ENCODE data around the gene TP53RK.

The TP53RK gene

GRCh38 chr20:46638898-46639274 lies 50.4 kb downstream of the TP53RK start:
- no peak for TF ChIP-seq POLR2A (IDR thresholded peaks at IDR 0.05; ENCODE audit: low read length)
- TF ChIP-seq GATA1 (IDR thresholded peaks at IDR 0.05; ENCODE audit: low read depth, low read length) = no peak
- no peak for DNase-seq

DNA sequence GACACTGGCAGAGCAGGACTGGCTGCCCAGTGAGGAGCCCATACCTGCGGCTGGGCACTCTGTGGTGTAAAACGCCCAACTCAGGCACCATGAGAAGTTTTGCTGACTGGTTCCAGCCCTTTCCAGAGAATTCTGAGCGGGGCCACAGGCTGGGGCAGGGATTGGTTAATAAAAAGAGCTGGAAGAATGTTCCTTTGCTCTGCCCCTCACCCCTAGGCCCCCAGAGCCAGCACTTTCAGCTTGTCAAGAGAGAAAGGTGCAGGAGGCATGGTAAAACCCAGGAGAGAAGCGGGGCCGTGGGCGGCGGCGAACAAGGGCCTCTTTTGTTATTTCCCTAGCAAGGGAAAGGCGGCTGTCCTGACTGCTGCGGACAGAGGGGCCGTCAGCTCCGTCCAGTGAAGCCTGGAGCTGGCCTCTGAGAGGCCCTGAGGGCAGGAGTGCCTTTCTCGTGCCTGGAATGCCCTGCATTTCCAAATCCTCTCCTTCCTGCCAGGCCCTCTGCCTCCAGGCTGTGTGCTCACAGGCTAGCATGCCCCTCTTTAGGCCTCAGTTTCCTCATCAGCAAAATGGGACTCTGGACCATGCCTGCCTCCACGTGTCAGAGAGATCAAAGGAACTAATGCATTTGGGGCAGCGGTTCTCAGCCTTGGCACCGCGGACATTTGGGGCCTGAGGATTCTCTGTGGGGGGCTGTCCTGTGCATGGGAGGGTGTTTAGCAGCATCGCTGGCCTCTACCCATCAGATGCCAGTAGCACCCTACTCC lies 50.9 kb downstream of the TP53RK start:
- no peak for TF ChIP-seq POLR2A (IDR thresholded peaks at IDR 0.05; ENCODE audit: low read length)
- TF ChIP-seq GATA1 (IDR thresholded peaks at IDR 0.05; ENCODE audit: low read depth, low read length) = no peak
- DNase-seq = no peak

DNA sequence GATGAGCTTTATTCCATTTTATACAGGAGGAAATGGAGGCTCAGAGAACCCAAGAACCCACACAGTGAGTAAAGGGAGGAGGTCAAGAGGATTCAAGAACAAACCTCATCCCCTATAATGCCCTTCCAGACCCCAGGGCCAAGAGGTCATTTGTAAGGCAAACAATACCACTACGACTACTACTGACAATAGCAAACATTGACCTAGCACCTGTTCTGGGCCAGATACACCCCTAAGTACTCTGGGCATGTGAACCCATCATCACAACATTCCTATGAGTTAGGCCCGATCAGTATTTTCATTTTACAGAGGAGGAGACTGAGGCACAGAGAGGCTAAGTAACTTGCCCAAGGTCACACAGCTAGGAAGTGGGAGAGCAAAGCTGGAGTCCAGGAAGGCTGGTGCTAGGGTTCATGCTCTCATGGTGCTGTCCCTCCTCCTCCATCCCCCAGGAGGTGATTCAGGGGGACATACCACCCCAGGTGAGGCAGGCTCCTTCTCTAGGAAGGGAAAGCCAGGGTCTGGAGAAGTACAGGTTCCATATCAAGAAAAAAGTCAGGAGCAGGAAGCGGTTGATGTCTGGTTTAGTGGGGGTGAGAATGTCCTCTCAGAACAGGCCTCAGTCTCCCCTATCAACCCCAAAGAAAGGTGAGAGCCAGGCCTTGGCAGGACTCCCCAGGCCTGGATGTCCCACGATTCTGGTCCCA lies 51.7 kb downstream of the TP53RK start:
- no peak for DNase-seq
- TF ChIP-seq GATA1 (IDR thresholded peaks at IDR 0.05; ENCODE audit: low read depth, low read length) (no peak), POLR2A (IDR thresholded peaks at IDR 0.05; ENCODE audit: low read length) (no peak)

DNA sequence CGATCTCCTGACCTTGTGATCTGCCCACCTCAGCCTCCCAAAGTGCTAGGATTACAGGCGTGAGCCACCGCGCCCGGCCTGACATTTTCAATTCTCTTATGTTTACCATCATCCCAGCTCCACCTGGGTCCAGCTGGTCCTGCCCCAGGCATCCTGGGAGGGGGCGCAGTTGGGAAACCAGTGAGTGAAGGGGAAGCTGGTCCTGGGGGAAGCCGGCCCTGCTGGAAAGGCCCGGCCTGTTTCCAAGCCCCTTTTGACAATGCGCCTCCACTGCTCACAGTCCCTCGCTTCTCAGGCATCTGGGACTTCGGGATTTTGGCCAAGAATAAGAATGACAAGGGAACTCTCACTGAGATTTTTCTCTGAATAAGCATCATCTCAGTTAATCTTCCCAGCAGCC lies 52.2 kb downstream of the TP53RK start:
- no peak for DNase-seq
- TF ChIP-seq GATA1 (IDR thresholded peaks at IDR 0.05; ENCODE audit: low read depth, low read length) = no peak
- TF ChIP-seq POLR2A (IDR thresholded peaks at IDR 0.05; ENCODE audit: low read length) = no peak

DNA sequence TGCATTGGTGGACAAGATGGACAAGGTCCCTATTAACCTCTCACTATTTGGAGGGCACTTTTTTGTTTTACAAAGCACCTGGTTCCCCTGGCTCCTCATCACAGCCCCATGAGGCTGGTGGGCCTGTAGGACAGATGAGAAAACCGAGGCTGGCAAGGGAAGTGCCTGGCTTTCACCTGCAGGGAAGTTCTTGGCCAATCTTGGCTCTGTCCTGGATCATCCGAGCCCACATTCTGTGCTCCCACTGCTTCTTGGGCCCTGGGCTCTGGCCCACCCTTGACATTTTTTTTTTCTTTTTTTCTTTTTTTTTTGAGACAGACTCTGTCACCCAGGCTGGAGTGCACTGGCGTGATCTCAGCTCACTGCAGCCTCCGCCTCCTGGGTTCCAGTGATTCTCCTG lies 52.7 kb downstream of the TP53RK start:
- no peak for DNase-seq
- no peak for TF ChIP-seq POLR2A (IDR thresholded peaks at IDR 0.05; ENCODE audit: low read length)
- no peak for TF ChIP-seq GATA1 (IDR thresholded peaks at IDR 0.05; ENCODE audit: low read depth, low read length)

- no peak for TF ChIP-seq POLR2A (IDR thresholded peaks at IDR 0.05; ENCODE audit: low read length)
- no peak for TF ChIP-seq GATA1 (IDR thresholded peaks at IDR 0.05; ENCODE audit: low read depth, low read length)
- DNase-seq = peak; percentile 19
Observed at GRCh38 chr20:46635514-46636136, 53.6 kb downstream of the TP53RK start.

DNA sequence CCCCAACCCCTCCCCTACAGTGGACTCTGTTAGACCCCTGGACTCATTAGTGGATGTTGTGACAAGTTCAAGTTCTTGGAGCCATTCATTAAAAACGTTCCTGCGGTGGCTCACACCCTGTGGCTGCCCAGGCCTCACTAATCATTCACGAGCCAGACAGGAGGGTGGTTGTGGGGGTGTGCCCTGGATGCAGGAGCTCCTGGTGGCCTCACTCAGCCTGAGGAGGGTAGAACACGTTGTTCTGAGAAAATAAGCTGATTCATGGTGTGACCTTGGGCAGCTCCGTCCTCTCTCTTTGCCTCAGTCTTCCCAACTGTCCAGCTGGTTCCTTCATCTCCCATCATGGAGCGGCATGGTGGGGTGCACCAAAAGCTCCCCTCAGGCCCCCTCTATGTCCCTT lies 54.7 kb downstream of the TP53RK start:
- TF ChIP-seq POLR2A (IDR thresholded peaks at IDR 0.05; ENCODE audit: low read length) = no peak
- TF ChIP-seq GATA1 (IDR thresholded peaks at IDR 0.05; ENCODE audit: low read depth, low read length) = no peak
- no peak for DNase-seq

All from erythroblast (primary cell).